GM12873 (cell line): Measurements from ENCODE around the gene GRID1.

Experiments
- CTCF ChIP-seq: IDR thresholded peaks from 2 replicates; pipeline ENCODE4 v1.5.1; 2012; ENCODE audit warnings: low read depth, mild to moderate bottlenecking, moderate library complexity, low read length, control low read depth; ENCODE audit not compliant: insufficient read depth; ENCODE audit errors: missing control alignments

Gene GRID1

GRCh38 chr10:86024281-86025041 is 342.1 kb downstream of the GRID1 start:
- TF ChIP-seq CTCF = no peak

GRCh38 chr10:86023931-86024280 is 342.7 kb downstream of the GRID1 start:
- TF ChIP-seq CTCF = no peak

- no peak for TF ChIP-seq CTCF
Measured at GRCh38 chr10:86023336-86023735, 343.3 kb downstream of the GRID1 start.

- no peak for TF ChIP-seq CTCF
Measured at GRCh38 chr10:86022906-86023305, 343.7 kb downstream of the GRID1 start.

- TF ChIP-seq CTCF = no peak
Measured at GRCh38 chr10:86020134-86020533, 346.5 kb downstream of the GRID1 start.

- no peak for TF ChIP-seq CTCF
Measured at GRCh38 chr10:86019141-86019540, 347.5 kb downstream of the GRID1 start.

- no peak for TF ChIP-seq CTCF
Measured at GRCh38 chr10:86018735-86019058, 347.9 kb downstream of the GRID1 start.
